ENCODE data around the gene NPHS1.
"Not testable (repeated sequence)": the region's sequence is repeated elsewhere in the genome, so short reads cannot be mapped to it uniquely, and the experiment has no call there.

Gene NPHS1

DNA sequence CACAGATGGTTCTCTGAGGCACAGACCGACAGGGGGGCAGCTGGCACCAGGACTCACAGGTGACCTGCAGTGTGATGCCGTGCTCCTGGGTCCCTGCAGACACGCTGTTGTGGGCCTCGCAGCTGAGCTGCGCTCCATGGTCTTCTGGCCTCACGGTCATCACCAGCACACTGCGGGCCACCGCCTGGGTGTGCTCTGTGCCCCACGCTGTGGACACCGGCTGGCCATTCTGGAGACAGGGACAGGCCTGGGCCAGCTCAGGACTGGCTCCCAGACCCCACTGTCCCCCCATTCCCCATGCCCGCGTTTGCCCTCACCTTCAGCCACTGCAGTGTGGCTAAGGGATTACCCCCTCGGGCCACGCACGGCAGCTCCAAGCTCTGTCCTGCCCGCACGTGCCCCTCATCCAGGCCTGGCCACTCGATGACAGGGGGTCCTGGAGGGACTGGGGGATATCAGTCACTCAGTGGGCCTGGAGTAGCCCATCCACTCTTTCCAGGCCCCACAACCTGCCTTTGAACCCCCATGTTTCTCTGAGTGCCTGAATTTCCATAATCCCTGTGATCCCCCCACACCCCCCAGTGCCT is 3.3 kb downstream of the NPHS1 start:
- DNase-seq (ENCODE audit: low spot score), result no peak
- no peak for FAIRE-seq

DNA sequence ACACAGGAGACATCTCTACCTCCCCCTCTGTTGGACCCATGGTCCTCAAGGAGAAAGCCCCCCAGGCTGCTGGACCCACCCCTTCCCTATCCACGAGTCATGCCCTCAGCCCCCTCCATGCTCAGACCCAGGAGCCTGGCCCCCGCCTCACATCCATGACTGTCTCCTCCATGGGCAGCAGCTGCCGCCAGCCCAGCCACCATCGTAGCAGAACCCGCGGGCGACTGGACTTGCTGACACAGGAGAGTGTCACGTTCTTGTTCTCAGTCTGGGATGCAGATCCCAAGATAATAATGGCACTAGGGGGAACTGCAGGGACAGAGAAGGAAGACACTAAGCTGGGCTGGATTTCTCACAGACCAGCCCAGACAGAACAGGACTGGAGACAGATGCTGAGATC is 3.8 kb downstream of the NPHS1 start:
- FAIRE-seq (no peak), DNase-seq (ENCODE audit: low spot score) (no peak)

DNA sequence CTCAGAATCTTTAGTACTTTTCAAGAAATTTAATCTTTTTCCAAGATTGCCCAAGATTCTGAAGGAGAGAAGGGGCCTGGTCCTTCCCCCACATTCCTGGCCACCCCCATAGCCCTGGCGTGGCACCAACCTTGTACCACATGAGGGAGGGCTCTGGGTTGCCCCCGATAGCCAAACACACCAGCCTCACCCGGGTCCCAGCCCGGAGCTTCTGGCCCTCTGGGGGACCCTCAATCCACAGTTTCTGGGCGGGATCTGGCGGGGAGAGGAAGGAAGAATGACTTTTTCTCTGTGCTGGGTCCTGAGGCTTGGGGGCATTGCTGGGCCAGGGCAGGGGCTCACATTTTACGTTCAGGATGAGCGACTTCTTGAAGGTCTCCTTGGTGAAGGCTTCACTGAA is 4.4 kb downstream of the NPHS1 start:
- FAIRE-seq (no peak), DNase-seq (ENCODE audit: low spot score) (no peak)

DNA sequence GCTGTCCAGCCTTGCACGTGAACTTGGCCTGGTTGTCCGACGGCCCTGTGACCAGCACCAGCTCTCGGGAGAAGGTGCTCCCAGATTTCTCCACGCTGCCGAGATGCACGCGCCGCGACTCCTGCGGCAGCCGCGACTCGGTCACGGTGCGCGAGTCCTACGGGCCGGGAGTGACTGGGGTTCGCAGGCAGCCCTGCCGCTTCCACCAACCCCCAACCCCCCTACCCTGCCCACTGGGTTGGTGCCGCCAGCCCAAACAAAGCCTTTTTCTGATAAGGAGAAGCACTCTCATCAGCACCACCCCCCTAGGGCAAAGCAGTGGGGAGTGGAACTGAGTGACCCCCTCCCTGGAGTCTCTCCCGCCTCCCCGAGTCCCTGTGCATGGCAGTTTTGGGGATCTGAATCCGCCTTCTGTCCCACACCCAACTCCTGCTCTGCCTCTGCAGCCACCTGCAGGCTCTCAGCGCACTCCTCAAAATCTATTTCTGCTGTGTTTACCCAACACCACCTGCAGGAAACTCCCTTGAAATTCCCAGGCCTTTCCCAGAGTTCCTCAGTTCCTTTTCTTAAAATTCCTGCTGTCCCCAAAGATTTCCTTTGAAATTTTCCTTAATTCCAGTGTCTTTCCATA is 6.2 kb downstream of the NPHS1 start:
- no peak for DNase-seq (ENCODE audit: low spot score)
- FAIRE-seq, result no peak

DNA sequence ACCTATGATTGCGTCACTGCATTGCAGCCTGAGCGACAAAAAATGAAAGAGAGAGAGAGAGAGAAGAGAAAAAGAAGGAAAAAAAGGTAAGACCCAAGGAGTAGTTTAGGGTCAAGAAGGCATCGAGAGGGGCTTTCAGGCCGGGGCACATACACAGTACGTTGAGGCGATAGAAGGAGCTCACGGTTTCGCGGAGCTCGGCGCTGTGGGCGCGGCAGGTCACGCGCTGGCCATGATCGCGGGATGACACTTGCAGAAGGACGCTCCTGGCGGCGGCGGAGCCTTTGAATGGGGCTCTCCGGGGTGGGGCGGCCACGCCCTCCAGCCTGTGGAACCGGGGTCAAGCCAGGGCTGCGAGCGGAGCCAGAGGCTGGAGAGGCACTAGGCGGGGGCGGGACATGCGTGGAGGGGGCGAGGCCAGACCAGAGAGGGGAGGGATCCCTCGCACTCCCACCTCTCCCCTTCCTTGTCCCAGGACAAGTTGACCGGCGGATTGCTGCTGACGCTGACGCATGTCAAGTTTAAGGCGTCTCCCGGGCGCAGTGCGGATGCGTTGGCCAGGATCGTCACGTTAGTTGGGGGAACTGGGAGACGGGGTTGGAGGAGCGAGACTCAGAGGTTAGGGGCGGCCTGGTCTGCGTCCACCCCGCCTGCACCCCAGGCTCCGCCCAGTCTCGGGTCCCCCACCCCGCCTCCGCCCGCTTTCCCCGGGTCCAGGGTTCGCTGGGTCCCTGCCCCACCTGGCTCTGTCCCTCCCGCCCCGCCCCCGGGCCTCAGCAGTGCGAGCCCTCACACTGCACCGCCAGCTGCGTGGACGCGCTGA is 6.9 kb downstream of the NPHS1 start:
- FAIRE-seq (no peak), DNase-seq (ENCODE audit: low spot score) (no peak)

DNA sequence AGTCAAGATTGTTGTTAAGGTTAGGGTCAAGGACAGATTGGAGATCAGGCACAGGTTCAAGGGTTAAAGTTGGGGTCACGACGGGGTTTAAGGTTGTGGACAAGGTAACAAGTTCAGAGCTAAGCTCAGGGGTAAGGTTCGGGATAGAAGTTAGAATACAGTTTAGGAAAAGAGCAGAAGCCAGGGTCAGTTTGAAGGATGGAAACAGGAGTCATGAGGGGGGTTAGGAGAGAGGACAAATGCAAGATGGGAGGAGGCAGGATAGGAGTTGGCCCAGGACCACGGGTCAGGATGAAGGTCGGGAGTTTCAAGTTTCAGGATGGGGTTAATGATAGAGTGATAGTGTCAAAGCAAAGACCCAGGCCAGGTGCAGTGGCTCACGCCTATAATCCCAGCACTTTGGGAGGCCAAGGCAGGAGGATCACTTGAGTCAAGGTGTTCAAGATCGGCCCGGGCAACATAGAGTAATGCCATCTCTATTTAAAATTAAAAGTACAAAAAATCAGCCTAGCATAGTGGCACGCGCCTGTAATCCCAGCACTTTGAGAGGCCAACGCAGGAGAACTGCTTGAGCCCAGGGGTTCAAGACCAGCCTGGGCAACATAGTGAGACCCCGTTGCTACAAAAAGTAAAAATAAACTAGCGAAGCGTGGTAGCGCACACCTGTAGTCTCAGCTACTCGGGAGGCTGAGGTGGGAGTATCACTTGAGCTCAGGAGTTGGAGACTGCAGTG is 7.7 kb downstream of the NPHS1 start:
- no peak for FAIRE-seq

DNA sequence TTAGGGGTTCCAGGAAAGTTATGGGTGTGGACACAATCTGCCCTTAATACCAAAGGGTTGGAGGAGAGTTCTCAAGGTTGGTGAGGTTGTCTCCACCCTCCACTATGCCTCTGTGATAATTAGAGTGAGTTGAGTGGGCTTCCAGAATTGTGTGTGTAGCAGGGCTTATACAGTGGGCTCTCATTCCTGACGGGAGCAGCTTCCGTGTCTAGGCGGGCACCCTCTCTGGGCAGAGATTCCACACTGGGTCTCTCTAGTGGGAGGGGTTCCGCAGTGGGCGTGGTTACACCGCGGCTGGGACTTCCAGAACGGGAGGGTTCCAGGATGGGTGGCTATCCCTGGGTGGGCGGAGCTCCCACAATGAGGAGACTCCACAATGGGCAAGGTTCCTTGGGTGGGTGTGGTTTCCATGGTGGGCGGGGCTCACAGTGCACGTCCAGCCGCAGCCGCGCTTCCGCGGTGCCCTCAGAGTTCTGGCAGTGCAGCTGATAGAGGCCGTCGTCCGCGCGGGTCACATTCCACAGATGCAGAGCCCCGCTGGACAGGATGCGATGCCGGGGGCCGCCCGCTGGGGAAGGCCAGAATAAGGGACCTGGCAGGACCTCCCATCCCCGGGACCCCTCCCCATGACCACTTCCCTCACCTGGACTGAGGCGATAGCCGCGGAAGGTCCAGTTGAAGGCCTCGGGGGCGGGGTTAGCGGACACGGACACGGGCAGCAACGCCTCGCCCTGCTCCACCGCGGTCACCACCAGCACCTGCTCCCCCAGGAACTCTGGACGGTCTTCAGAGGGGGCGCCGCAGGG is 8.4 kb downstream of the NPHS1 start:
- no peak for DNase-seq (ENCODE audit: low spot score)
- FAIRE-seq, result no peak

More for the DNA sequence above, 7.7 kb downstream of the NPHS1 start:
- no peak for DNase-seq (ENCODE audit: low spot score)

DNA sequence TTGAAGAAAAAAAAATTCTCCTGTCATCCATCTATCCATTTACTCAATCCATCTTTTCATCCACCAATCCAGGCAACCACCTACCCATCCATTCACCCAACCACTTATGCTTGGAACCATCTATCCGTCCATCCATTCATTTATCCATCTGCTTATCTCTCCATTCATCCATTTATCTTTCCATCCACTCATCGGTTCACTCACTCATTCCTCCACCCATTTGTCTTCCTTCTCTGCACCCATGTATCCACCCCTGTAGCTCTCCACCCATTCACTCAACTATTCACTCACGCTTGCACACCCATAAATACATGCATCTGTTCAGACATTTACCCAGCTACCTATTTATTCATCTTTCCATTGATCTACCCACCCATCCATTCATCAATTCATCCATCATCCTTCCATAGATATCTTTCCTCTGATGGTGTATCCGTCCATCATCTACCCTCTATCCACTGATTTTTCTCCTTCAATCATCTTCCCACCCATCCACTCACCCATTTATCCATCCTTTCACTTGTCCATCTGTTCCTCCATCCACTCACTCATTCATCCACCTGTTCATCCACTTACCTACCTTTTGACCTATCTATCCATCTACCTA is 9.5 kb downstream of the NPHS1 start:
- FAIRE-seq, result no peak
- DNase-seq (ENCODE audit: low spot score), result no peak

DNA sequence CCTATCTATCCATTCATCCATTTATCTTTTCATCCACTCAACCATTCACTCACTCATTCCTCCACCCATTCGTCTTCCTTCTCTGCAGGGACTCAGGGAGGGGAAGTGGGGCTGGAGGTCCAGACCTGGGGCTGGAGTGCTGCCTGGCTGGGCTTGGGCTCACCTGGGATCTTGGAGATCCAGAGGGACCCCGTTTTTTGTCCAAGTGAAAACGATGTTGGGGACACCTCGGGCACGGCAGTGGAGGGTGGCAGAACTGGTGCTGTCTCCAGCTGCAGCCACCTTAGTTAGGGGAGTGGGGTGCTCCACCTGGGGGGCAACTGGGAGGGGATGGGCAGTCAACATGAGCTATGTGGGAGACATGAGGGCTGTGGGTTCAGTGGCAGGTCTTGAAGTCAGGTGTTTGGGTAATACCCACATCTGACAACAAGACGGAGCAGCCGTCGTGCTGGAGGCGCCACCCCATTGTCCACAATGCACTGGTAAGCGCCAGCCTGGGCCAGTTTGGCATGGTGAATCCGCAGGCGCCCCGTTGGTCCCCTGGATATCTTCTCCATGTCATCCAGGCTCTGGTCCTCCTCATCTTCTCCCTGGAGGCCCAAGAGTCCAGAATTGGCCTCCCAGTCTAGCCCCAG is 10.2 kb downstream of the NPHS1 start:
- DNase-seq (ENCODE audit: low spot score), result no peak
- no peak for FAIRE-seq

DNA sequence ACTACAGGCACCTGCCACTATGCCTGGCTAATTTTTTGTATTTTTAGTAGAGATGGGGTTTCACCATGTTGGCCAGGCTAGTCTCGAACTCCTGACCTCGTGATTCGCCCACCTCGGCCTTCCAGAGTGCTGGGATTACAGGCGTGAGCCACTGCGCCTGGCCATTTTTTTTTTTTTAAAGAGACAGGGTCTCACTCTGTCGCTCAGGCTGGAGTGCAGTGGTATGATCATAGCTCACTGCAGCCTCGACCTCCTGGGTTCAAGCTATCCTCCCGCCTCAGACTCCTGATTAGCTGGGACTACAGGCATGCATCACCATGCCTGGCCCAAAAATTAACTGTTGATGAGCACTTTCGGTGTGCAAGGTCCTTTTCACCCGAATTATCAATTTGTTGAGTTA is 16.2 kb downstream of the NPHS1 start:
- DNase-seq (ENCODE audit: low spot score); FAIRE-seq: not testable (repeated sequence)

DNA sequence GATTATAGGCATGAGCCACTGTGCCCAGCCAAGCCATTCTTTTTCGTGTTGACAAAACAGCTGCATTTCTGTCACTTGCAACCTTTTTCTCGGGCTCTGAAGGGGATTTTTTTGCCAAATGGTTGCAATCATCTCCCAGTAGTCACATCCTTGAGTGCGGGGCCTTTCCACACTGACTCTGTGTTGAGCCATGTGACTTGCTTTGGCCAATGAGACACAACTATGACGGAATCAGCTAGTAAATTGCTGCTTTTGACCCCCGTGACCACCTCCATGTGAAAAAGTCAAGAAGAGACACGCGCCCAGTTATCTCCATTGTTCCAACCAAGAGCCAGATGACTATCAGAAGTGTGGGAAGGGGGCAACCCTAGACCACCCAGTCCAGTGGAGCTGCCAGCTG is 18.3 kb downstream of the NPHS1 start:
- FAIRE-seq, result no peak
- no peak for DNase-seq (ENCODE audit: low spot score)

DNA sequence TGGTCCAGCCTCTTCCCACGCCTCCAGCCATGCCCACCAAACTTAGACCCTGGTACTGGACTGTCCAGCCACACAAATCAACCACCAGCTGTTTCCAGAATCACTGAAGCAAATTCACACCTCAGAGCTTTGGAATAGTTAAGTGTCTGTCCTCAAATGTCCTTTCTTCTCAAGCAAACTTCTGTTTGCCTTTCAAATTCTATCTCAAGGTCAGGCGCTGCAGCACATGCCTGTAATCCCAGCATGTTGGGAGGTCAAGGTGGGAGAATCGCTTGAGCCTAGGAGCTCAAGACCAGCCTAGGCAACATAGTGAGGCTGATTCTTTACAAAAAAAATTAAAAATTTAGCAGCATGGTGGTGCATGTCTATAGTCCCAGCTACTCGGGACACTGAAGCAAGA is 20.2 kb downstream of the NPHS1 start:
- DNase-seq (ENCODE audit: low spot score), result no peak
- FAIRE-seq, result no peak

DNA sequence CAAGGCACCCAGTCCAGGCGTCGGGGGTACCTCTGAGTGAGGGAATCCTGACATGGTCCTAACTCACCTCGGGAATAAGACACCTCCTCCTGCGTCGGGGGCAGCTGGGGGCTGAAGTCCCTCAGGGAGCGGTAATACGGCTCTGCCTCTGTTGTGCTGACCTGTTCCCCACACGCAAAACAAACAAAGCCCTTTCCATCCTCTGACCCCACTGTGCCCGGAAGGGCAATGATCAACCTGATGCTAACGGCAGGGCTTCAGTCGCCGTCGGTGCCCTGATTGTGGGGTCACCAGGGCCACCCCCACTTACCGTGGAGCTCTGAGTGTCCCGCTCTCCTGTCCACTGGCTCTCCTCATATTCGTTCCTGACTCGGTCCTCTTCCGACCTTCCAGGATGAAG is 21.3 kb downstream of the NPHS1 start:
- no peak for FAIRE-seq
- DNase-seq (ENCODE audit: low spot score), result no peak

DNA sequence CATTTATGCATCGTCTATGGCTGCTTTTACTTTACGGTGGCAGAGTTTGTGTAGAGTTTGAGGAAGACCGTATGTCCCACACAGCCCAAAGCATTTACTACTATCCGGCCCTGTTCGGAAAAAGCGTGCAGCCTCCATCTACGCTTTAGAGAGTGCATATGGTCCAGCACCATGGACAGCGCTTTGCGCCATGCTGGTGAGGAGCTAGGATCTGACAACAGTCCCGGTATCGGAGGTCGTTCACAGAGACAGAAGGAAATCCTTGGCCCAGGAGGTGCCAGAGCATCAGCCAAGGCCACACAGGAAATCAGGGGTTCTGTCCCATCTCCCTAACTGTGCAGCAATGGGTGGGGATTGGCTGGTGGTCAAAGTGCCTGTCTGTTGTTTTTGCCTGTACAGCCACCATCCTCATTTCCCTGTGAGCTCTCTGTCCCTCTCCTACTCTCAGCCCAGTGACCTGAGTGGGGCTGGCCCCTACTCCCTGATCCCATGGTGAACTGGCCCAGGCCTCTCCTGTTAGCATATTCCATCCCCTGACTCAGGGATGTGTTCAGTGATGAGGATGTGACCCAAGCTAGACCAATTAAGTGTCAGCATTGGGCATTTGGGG is 23.5 kb downstream of the NPHS1 start:
- FAIRE-seq, result no peak
- DNase-seq (ENCODE audit: low spot score), result no peak

DNA sequence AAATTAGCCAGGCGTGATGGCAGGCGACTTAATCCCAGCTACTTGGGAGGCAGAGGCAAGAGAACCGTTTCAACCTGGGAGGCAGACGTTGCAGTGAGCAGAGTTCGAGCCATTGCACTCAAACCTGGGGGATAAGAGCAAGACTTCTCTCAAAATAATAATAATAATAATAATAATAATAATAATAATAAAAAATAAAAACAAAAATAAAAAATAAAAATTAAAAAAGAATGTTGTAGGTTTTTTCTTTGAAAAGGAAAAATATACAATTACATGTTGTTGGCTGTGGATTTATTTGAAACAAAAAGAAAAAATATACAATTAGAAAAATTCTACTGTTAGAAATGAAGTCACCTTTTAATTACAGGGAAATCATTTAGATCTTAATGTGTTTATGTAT is 28.2 kb downstream of the NPHS1 start:
- FAIRE-seq (no peak), DNase-seq (ENCODE audit: low spot score) (no peak)

DNA sequence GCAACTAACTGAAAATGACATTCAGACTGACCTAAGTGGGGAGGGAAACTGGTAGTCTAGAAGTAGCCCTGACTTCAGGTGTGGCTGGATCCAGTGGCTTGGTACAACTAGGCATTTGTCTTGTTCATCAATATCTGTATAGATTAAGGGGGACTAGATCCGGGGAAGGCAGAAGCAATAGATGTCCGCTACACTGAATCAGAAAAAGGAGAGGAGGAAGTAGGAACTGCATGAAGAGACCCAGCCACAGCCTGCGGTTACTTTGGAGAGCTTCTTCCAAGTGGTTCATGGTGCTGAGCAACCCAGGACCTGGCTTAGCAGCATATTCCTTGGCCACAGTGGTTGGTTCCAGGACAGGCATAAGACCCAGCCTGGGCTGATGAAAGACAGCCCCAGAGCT is 29.7 kb downstream of the NPHS1 start:
- DNase-seq (ENCODE audit: low spot score) (no peak), FAIRE-seq (no peak)

DNA sequence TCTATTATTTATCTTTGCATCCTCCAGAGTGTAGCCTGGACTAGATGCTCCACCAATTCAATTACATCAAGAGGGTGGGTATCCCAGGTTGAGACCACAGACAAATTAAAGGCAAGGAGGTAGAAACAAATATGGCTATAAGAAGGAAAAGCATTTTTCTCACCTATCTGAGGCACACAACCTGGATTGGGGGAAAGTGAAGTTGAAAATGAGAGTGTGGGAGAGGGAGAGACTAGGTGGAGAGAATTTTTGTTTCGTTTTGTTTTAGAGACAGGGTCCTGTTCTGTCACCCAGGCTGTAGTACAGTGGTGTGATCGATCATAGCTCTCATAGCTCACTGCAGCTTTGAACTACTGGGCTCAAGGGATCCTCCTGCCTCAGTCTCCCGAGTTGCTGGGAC is 33.9 kb downstream of the NPHS1 start:
- no peak for FAIRE-seq
- no peak for DNase-seq (ENCODE audit: low spot score)

DNA sequence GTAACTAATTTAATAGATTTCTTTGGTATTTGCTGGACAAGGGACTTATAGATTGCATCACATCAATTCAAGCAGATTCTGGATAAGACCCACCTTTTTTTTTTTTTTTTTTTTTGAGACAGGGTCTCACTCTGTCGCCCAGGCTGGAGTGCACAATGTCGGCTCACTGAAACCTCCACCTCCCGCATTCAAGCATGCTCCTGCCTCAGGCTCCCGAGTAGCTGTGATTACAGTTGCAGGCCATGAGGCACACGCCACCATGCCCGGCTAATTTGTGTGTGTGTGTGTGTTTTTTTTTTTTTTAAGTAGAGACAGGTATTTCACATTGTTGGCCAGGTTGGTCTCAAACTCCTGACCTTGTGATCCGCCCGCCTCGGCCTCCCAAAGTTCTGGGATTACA is 35.5 kb downstream of the NPHS1 start:
- DNase-seq (ENCODE audit: low spot score), result no peak
- no peak for FAIRE-seq

DNA sequence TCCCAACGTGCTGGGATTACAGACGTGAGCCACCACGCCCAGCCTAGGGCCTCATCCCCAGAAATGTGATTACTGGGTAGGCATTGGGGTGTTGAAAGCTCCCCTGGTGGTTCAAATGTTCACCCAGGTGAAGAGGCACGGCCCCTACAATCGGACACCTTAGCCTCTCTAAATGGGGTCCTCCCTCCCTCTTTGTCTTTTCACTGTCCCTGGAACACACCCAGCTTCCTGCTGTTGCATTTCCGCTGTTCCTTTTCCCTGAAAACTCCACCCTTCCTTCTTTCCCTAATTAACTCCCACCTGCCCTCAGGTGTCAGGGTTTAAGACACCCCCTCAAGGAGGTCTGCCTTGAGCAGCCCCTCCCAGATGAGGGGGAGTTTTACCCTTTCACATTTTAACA is 36.0 kb downstream of the NPHS1 start:
- FAIRE-seq (no peak), DNase-seq (ENCODE audit: low spot score) (no peak)

Data from RCC 7860 (cell line).